T-helper 9 cell (primary cell): ENCODE measurements around the gene CPPED1.
"Not testable (repeated sequence)": the region's sequence is repeated elsewhere in the genome, so short reads cannot be mapped to it uniquely, and the experiment has no call there.

ENCODE experiments used
- DNase-seq: peaks from one replicate; pipeline ENCODE4 v3.0.0-alpha.2; 2020
- total RNA-seq, 2 donors: gene quantifications; one replicate each; lab custom pipeline; 2026; lab: John Stamatoyannopoulos, UW

CPPED1 gene
- 9.9 to 17.1 reads per million in 2 donors for total RNA-seq

DNA sequence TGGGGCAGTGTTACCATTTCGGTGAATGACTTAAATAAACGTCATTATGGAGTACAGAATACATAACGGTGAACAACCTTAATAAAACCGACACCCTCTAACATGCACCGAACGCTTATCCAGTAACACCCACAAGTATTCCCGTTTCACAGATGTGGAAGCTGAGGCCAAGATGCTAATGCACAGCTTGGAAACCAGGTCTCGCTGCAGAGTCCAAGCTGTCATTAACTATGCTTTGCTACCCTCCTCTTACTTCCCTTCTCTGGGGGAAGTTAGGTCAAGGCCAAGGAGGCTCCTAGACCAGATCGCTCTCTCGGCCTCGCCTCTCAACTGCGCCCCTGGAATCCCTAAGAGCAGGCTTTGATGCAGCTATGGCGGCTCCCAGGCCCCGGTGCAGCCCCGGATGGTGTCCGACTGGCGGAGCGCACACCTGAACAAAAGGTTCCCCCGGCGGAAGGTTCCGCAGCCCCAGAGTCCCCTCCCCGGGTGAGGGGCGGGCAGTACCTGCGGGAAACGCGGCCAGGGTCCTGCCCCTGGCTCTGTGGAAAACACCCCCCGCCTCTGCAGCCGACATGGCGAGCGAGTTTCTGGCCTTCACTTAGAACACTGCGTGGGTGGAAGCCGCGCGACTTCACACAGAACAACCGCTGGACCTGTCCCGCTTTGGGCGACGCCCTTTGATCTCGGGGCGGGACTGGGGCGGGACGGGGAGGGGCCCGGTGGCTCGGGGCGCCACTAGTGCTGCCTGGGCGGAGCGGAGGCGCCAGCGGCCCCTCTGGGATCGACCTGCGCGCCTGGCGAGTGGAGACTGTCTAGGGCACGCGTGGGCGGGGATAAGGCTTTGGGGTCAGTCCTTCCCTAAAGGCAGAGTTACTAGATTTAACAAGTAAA lies at the start of gene CPPED1:
Gene CPPED1, minus strand, starts transcription at position 685 of the 891 bp plus-strand sequence. Its CDS starts 111 bp downstream, at position 574.
- peak; percentile 87 for DNase-seq

GRCh38 chr16:12850186-12850585 lies 46.5 kb upstream of the CPPED1 start:
- DNase-seq: no peak

- DNase-seq: no peak
Measured at GRCh38 chr16:12846592-12846991, 42.9 kb upstream of the CPPED1 start.

DNA sequence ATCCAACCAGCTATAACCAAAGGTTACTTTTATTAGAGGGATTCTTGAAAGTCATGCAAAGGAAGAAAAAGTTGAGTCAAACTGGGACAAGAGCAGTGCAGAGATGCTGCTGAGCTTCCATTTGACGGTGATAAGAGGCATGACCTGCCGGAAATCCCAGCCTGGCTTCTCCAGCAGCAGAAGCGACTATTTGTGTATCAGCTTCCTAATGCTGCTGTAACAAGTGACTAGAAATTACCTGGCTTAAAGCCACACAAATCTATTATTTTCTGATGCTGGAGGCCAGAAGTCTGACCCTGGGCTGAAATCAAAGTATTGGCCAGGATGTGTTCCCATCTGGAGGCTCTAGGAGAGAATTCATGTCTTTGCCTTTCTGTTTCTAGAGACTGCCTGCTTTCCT lies 41.6 kb upstream of the CPPED1 start:
- DNase-seq: no peak

- DNase-seq: no peak
Measured at GRCh38 chr16:12837756-12838155, 34.1 kb upstream of the CPPED1 start.

- DNase-seq: no peak
Measured at GRCh38 chr16:12837291-12837690, 33.6 kb upstream of the CPPED1 start.

DNA sequence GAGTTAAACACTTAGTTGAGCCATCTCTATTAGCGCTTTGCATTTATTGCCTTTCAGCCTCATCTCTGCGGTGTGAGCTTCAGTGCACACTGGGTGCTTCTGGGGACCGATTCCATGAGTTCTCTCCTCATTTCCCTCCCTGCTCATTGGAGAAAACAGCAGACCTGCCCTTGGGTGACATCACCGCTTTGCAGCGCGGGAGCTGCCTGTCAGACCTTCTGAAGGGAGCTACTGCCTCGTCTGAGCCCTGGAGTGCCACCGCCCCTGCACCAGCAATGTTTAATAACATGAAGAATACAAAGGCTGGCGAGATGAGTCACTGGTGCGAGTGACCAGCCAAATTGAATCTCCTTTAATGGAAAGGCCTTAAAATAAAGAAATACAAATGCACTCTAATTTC lies 30.2 kb upstream of the CPPED1 start:
- no peak for DNase-seq

DNA sequence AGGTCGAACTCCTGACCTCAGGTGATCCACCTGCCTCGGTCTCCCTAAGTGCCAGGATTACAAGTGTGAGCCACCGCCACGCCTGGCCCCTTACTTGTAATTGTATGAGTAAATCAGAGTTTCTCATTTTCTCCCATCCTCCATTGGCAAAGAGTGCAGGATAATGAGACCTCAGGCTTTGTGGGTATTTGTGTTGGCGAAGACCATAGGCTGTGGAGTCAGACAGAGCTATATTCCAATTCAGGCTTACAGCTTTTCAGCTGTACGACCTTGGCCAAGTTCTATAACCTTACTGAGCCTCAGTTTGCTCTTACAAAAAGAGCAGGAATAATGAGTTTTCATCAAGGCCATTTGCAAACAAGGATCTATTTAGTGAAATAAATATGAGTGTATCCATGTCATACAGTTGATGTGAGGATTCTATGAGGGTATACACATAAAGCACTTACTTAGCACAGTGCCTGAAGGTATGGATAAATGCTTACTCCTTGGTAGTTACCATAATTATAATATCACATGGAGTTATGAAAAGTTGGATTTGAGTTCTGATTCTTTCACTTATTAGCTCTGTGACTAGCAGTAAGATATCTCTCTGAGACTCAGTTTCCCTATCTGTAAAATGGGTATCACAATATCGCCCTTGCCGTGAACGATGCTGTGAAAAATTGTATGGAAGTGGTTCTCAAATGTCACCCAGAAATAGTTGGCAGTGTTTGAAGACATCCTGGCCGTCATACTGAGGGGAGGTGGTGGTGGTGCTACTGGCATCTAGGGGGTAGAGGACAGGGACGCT lies 25.6 kb upstream of the CPPED1 start:
- DNase-seq: no peak

DNA sequence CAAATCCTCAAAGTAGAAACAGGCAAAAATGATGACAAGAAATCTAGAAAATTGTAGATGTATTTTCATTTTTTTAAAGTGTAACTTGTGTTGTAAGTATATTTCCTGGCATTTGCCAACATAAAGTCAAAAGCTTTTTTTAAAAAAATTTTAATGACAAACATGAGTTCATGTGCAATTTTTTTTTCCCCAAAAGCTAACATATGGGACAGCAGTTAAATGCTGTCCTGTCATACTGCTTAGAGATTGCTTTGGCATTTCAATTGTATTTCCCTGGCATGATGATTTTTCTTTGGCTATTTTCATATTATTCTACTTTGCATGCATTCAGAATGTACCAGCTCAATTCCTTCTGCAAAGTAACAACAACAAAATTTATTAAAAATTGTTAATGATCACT lies 24.5 kb upstream of the CPPED1 start:
- DNase-seq: no peak

DNA sequence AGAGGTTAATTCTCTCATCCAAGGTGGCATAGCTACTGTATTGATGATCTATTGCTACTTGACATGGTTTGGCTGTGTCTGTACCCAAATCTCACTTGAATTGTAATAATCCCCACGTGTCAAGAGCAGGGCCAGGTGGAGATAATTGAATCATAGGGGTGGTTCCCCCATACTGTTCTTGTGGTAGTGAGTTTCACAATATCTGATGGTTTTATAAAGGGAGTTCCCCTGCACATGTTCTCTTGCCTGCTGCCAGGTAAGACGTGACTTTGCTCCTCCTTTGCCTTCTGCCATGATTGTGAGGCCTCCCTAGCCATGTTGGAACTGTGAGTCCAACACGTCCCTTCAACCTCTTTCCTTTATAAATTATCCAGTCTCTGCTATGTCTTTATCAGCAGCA lies 22.9 kb upstream of the CPPED1 start:
- DNase-seq: no peak

DNA sequence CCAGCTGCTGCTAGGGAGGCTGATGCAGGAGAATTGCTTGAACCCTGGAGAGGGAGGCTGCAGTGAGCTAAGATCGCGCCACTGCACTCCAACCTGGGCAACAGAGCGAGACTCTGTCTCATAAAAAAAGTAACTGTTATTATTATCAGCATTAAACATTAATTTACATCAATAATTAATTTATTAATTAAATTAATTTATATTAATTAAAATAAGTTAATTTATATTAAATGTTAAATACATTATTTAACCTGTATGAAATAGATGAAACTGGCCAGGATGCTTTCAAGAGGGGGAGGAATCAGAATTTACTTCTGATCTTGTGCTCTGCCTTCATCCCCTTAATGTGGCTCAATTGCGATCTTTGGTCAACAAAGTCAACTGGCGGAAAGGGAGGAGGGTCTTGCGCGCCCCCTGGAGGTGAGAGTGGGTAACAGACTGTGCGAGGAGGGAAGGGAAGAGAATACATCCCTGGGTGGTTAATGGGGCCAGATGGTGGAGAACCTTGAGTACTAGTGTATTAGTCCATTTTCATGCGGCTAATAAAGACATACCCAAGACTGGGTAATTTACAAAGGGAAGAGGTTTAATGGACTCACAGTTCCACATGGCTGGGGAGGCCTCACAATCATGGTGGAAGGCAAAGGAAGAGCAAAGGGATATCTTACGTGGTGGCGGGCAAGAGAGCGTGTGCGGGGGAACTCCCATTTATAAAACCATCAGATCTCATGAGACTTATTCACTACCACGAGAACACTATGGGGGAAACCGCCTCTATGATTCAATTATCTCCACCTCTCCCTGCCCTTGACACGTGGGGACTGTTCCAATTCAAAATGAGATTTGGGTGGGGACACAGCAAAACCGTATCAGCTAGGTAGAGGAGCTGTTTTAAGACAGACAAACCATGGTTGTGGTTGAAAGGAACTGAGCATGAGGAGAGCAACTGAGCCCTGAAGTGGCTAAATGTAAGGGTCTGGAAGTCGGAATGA lies 15.7 kb upstream of the CPPED1 start:
- DNase-seq: peak; percentile 74

- DNase-seq: no peak
Measured at GRCh38 chr16:12818326-12818725, 14.6 kb upstream of the CPPED1 start.

DNA sequence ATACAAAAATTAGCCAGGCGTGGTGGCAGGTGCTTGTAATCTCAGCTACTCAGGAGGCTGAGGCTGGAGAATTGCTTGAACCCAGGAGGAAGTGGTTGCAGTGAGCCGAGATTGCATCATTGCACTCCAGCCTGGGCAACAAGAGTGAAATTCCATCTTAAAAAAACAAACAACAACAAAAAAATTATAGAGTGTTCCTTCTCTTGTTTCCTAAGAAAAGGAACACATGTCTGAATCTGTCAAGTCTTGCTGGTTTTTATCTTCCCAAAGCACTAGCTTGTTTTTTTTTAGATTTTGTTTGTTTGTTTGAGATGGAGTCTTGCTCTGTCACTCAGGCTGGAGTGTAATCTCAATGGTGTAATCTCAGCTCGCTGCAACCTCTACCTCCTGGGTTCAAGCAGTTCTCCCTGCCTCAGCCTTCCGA lies 13.1 kb upstream of the CPPED1 start:
- not testable (repeated sequence) for DNase-seq

DNA sequence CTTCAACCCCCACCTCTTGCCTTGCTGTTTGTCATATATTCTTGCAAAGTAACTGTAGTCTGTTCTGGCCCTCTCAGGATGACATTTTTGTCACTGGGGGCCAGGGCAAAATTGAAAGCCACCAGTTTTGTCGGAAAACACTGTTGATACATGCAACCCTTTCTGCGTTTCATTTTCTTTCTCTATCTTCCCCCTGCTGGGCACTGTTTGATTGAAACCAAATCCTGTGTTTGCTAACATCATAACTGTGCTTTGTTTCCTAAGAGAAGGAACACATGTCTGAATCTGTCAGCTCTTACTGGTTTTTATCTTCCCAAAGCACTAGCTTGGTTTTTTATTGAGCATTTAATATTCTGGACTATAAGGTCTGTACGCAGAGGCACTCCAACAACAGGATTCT lies 11.7 kb upstream of the CPPED1 start:
- no peak for DNase-seq

DNA sequence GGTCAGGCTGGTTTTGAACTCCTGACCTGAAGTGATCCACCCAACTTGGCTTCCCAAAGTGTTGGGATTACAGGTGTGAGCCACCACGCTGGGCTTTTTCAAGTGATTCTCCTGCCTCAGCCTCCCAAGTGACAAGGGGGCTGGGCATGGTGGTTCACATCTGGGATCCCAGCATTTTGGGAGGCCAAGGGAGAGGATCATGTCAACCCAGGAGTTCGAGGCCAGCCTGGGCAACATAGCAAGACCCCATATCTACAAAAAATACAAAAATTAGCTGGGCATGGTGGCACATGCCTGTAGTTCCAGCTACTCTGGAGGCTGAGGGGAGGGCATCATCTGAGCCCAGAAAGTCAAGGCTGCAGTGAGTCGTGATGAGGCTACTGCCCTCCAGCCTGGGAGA lies 10.0 kb upstream of the CPPED1 start:
- DNase-seq: not testable (repeated sequence)

- not testable (repeated sequence) for DNase-seq
Measured at GRCh38 chr16:12813321-12813720, 9.6 kb upstream of the CPPED1 start.

DNA sequence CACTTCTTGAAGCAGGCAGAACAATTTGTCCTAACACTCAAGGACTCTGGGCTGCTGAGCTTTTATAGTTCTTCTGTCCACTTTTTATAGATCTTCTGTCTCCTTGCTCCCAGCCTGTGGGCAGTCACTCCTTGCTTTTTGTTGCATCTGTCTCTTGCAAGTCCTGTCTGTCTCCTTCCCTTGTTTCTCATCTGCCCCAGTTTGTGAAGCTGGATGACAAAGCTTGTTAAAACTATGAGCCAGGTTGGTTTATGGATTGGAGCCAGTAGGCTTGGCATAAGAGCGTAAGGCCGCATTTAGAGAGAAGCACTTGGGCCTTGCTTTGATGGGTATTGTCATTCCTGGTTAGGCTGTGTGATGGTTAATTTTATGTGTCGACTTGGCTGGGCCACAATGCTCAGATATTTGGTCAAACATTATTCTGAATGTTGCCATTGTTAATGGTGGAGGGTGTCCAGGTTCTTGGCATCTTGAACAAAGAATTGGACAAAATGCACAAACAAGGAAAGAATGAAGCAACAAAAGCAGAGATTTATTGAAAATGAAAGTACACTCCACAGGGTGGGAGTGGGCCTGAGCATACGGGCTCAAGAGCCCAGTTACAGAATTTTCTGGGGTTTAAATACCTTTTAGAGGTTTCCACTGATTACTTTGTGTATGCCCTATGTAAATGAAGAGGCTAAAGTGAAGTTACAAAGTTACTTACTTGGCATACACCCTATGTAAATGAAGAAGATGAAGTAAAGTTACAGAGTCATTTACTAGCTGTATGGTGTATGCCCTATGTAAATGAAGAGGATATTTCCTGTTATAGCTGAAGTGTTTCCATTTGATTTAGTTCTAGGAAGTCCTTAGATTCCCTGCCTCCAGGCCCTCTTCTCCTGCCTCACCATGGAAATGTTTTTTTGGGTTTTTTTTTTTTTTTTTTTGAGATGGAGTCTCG lies 8.0 kb upstream of the CPPED1 start:
- DNase-seq: no peak

DNA sequence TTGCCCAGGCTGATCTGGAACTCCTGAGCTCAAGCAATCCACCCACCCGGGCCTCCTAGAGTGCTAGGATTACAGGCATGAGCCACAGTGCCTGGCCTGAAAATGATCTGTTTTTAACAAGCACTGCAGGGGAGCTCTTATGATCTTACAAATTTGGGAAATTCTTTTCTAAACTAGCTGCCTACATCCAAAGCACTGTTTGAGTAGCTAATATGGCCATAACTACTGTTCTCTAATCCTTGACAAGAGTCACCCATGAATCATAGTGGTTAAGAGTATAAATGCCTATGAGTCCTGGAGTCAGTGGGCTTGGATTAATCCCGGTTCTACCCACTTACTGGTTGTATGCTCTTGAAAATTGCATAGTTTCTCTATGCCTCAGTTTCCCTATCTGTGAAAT lies 1.4 kb upstream of the CPPED1 start:
- no peak for DNase-seq

- no peak for DNase-seq
Measured at GRCh38 chr16:12804395-12804794, 708 bp upstream of the CPPED1 start.

DNA sequence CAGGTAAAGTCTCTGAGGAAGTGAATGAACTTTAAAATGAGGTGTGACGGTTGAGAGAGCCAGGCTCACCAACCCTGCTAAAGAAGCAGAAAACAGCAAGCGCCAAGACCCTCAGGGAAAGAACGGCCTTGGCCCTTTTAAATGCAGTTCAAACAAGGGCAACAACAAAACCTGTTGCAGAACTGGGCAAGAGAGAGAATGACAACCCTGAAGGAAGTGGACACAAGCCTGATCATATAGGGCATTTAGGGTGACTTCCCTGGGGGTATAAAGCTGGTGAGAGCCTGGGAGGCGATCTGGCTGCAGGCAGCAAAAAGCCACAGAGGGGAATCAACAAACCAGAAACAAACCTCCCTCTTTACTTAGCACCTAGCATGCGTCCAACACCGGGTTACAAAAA lies 1.0 kb downstream of the CPPED1 start:
- DNase-seq: no peak

- no peak for DNase-seq
Measured at GRCh38 chr16:12802048-12802447, 1.6 kb downstream of the CPPED1 start.
